ENCODE data around the gene RASSF6.

GRCh38 chr4:73523126-73523525 lies 97.1 kb downstream of the RASSF6 start:
- TF ChIP-seq CTCF (IDR thresholded peaks at IDR 0.05) (no peak), POLR2A (IDR thresholded peaks at IDR 0.05) (no peak), EP300 (IDR thresholded peaks at IDR 0.05) (no peak)
